Measurements from ENCODE around the gene CENPM.

DNA sequence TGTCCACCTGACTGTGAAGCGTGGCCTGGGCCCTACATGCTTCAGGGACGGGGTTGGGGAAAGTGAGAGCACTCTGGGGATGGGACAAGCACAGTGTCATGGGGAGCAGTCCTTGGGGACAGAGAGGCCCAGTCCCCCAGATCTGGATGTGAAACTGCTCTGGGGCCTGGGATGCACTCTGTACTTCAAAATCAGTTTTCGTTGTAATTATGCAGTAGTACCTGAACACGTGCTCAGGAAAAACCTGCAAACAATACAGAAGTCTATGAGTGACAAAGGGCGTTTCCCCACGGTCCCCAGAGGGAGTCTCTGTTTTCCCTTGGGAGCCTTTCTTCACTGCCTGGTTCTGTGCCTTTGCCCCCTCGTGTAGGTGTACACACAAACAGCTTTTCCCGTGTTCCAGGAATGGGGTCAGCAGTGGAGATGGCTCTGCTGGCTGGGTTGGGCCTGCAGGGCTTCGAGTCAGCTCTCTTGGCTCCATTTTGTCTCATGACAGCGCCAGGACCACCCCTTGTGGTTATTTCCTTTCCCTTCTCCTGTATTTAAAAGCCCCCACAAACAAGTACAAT is 15.2 kb downstream of the CENPM start:
- TF ChIP-seq, protein P1, sequence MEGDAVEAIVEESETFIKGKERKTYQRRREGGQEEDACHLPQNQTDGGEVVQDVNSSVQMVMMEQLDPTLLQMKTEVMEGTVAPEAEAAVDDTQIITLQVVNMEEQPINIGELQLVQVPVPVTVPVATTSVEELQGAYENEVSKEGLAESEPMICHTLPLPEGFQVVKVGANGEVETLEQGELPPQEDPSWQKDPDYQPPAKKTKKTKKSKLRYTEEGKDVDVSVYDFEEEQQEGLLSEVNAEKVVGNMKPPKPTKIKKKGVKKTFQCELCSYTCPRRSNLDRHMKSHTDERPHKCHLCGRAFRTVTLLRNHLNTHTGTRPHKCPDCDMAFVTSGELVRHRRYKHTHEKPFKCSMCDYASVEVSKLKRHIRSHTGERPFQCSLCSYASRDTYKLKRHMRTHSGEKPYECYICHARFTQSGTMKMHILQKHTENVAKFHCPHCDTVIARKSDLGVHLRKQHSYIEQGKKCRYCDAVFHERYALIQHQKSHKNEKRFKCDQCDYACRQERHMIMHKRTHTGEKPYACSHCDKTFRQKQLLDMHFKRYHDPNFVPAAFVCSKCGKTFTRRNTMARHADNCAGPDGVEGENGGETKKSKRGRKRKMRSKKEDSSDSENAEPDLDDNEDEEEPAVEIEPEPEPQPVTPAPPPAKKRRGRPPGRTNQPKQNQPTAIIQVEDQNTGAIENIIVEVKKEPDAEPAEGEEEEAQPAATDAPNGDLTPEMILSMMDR (IDR thresholded peaks at IDR 0.05), result no peak
- no peak for TF ChIP-seq POLR2A (IDR thresholded peaks at IDR 0.05)
